NT2/D1 (cell line): ENCODE measurements around the gene RGS7.

Source experiments
- DNase-seq: peaks from one replicate; pipeline ENCODE4 v3.0.0-alpha.2; 2011; ENCODE audit warnings: low read depth, low spot score
- H3K27me3 ChIP-seq: 2 replicates; pipeline ENCODE4 v1.6.0; 2011; ENCODE audit warnings: mild to moderate bottlenecking; ENCODE audit not compliant: insufficient read length, insufficient read depth
- H3K36me3 ChIP-seq: 2 replicates; pipeline ENCODE4 v1.6.1; 2011; ENCODE audit warnings: mild to moderate bottlenecking, low read length, mixed read lengths; ENCODE audit not compliant: insufficient read depth, insufficient read length
- H3K4me1 ChIP-seq: 2 replicates; pipeline ENCODE4 v1.5.1; 2011; ENCODE audit not compliant: insufficient read depth, insufficient read length
- H3K4me3 ChIP-seq: 2 replicates; pipeline ENCODE4 v1.5.1; 2011; ENCODE audit warnings: low read depth; ENCODE audit not compliant: insufficient read length
- H3K9ac ChIP-seq: 2 replicates; pipeline ENCODE4 v1.6.0; 2011; ENCODE audit warnings: low read depth; ENCODE audit not compliant: insufficient read length
- H3K9me3 ChIP-seq: 2 replicates; pipeline ENCODE4 v1.5.1; 2011; ENCODE audit warnings: mild to moderate bottlenecking, low read length; ENCODE audit not compliant: insufficient read depth
- SUZ12 ChIP-seq: IDR thresholded peaks from 2 replicates; pipeline ENCODE4 v1.6.1; 2011; ENCODE audit not compliant: insufficient read length, insufficient read depth; ENCODE audit errors: extremely low read depth
- YY1 ChIP-seq: IDR thresholded peaks from 2 replicates; pipeline ENCODE4 v1.6.1; 2011; ENCODE audit not compliant: insufficient read length, insufficient read depth
- ZNF274 ChIP-seq: IDR thresholded peaks from 2 replicates; pipeline ENCODE4 v1.6.1; 2011; ENCODE audit warnings: mild to moderate bottlenecking, low read depth, low read length

RGS7 gene

DNA sequence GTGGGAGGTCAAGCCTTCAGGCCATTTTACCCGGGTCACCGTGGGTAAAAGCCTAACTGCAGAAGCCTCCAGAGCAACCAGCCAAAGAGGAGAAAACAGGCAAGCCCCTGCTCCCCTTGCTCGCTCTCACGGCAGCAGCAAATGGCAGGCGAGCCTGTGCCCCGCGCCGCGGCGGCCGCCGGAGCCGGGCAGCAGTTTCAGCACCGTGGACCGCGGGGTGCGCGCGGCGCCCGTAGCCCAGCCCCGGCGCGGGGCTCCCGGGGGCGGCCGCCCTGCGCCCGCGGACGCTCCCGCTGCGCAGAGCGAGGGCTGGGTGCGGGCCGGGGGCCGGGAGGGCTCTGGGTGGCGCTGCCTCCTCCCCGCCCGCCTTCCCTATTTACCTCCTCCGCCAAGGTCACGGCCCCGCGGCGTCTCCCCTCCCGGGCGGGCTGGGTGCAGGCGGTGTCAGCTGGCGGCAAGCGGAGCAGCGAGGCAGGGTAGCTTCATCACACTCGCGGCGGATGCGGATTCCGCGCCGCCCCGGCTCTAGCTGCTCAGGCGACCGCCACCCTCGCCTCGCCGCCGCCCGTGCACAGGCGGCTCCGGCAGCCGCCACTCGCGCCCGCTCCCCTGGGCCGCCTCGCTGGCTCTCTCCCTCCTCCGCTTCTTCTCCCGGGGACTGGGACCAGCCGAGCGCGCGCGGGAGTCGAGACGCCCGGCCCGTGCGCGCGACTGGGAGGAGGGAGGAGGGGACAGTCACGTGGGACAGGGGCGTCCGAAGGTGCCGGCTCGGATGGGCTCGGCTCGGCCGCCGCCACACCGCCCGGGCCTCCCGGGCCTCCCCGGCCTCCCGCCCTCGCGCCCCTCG is at the start of gene RGS7:
RGS7 (minus strand) TSS at position 687 of the 847 bp plus-strand sequence.
- no peaks in the 10 kb centered on the region for H3K36me3 ChIP-seq
- no peak for TF ChIP-seq ZNF274
- TF ChIP-seq SUZ12: no peak
- TF ChIP-seq YY1: no peak
- DNase-seq: peak; percentile 43
- H3K4me1 ChIP-seq: peaks cover 5% of the 10 kb centered on the region
- H3K9me3 ChIP-seq: no peaks in the 10 kb centered on the region
- H3K9ac ChIP-seq: peak within 1 kb of the TSS; percentile 79
- peak within 1 kb of the TSS; percentile 75 for H3K4me3 ChIP-seq
- peaks cover 38% of the 10 kb centered on the region for H3K27me3 ChIP-seq

GRCh38 chr1:241406421-241406820 is 49.4 kb upstream of the RGS7 start:
- H3K27me3 ChIP-seq: no peaks in the 10 kb centered on the region
- no peak overlapping the region for H3K9ac ChIP-seq
- H3K36me3 ChIP-seq: no peaks in the 10 kb centered on the region
- no peak overlapping the region for H3K4me3 ChIP-seq
- H3K4me1 ChIP-seq: no peaks in the 10 kb centered on the region
- no peak for TF ChIP-seq ZNF274
- no peak for TF ChIP-seq SUZ12
- TF ChIP-seq YY1: no peak
- DNase-seq: no peak
- H3K9me3 ChIP-seq: no peaks in the 10 kb centered on the region

DNA sequence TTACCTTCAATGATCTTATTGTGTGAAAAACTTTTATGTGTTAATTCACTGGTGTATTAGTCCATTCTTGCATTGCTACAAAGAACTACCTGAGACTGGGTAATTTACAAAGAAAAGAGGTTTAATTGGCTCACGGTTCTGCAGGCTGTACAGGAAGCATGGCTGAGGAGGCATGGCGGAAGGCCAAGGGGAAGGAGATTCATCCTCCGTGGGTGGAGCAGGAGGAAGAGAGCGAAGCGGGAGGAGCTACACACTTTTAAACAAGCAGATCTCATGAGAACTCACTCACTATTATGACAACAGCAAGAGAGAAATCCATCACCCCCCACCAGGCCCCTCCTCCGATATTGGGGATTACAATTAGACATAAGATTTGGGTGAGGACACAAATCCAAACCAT is 44.2 kb upstream of the RGS7 start:
- no peaks in the 10 kb centered on the region for H3K36me3 ChIP-seq
- H3K9ac ChIP-seq: no peak overlapping the region
- no peaks in the 10 kb centered on the region for H3K4me1 ChIP-seq
- H3K27me3 ChIP-seq: no peaks in the 10 kb centered on the region
- H3K4me3 ChIP-seq: no peak overlapping the region
- DNase-seq: no peak
- TF ChIP-seq ZNF274: no peak
- TF ChIP-seq SUZ12: no peak
- TF ChIP-seq YY1: no peak
- H3K9me3 ChIP-seq: no peaks in the 10 kb centered on the region

DNA sequence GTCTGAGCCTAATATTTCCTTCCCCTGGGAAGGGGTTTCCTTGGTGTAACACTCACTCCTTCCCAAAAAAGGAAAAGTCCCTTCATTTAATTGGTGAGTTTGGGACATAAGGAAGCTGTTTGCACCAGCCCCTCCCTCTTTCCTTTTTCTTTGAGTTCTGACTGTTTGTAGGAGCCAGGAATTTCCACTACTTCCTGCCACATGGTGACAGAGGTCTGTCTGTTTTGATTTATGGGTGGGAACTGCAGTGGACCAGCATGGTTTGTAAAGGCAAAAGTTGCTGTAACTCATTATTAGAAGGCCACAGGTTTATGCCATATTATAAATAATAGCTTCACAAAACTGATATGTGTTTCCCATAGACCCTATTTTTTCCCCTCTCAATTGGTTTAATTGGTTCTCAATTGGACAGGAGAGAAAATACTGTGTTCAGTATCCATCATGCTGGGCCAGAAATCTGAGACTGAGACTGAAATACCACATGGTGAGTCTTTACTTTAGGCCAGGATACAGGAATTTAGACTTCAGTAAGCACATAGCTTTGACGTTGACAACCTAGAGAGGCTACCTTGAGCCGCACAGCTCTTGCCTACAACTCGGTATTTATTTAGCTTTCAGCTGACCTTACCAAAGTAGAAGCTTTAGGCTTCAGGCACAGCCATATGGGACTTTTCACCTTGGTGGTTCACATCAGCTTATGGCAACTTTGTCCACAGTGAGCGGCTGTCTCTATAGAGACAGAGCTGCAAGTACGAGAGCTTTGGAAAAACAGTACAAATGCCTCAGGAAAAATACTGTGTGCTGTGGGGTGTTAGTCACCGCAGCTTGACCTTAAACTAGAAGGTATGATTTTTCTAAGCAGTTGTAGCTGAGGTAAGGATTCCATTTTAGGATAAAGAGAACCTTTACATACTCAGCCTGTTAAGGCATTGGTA is 40.0 kb upstream of the RGS7 start:
- no peaks in the 10 kb centered on the region for H3K27me3 ChIP-seq
- no peaks in the 10 kb centered on the region for H3K4me1 ChIP-seq
- H3K9ac ChIP-seq: no peak overlapping the region
- H3K36me3 ChIP-seq: no peaks in the 10 kb centered on the region
- DNase-seq: no peak
- H3K4me3 ChIP-seq: no peak overlapping the region
- H3K9me3 ChIP-seq: no peaks in the 10 kb centered on the region
- TF ChIP-seq ZNF274: no peak

DNA sequence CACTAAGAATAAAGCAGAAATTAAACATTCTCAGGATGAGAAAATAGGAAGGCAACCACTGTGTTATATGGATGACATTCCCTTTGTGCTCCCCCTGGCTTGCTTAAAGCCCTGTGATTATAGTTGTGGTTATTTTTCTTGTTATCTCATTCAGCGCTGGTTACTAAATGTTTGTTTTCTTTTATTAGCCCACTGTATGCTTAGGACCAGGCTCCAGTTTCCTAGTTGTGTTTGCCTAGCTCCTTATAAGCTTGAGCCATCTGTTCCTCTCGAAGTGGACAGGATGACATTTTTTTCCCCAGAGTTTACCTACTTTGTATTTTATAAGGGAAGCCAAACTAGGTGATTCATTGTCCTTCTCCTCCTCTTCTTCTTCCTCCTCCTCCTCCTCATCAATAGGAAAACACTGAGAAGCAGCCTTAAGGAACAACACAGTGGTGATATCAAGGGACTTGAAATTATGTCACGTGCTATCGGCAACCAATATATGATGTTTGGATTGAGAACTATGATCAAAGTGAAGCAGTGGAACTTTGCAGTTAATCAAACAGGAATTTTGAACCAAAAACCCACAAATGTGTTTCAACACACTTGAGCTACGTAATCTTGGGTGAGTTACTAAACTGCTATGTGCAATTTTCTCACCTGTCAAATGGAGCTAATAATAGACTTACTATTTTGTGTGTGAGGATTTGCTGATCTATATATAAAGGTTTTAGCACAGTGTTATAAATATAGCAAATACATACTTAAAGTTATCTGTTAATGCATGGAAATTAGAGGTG is 35.1 kb upstream of the RGS7 start:
- no peak overlapping the region for H3K9ac ChIP-seq
- no peak for TF ChIP-seq SUZ12
- no peaks in the 10 kb centered on the region for H3K27me3 ChIP-seq
- H3K9me3 ChIP-seq: no peaks in the 10 kb centered on the region
- no peak overlapping the region for H3K4me3 ChIP-seq
- DNase-seq: no peak
- H3K4me1 ChIP-seq: no peaks in the 10 kb centered on the region
- no peaks in the 10 kb centered on the region for H3K36me3 ChIP-seq

DNA sequence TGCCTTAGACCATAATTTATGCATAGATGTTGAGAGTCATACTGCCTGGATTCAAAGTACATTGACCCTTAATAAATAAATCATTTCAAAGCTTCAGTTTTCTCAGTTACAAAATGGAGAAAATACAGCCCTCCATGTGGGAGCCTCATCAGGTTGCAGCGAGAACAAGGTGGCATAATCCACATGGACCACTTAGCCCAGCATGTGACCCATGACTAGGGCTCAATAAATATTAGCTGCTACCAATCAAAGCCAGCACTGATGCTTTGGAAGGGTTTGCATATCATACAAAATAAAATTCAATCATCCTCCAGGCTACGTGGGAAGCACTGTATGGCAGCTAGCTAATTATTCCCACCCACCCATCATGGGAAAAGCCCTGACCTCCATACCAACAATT is 33.5 kb upstream of the RGS7 start:
- Histone ChIP-seq H3K9ac (no peak overlapping the region), H3K9me3 (no peaks in the 10 kb centered on the region), H3K27me3 (no peaks in the 10 kb centered on the region), H3K4me1 (no peaks in the 10 kb centered on the region), H3K36me3 (no peaks in the 10 kb centered on the region), H3K4me3 (no peak overlapping the region)
- DNase-seq: no peak
- no peak for TF ChIP-seq SUZ12
- TF ChIP-seq YY1: no peak
- TF ChIP-seq ZNF274: no peak

GRCh38 chr1:241389400-241389799 is 32.4 kb upstream of the RGS7 start:
- no peaks in the 10 kb centered on the region for H3K4me1 ChIP-seq
- DNase-seq: no peak
- no peak for TF ChIP-seq SUZ12
- no peak for TF ChIP-seq YY1
- no peaks in the 10 kb centered on the region for H3K36me3 ChIP-seq
- H3K9me3 ChIP-seq: no peaks in the 10 kb centered on the region
- no peak overlapping the region for H3K4me3 ChIP-seq
- H3K27me3 ChIP-seq: no peaks in the 10 kb centered on the region
- H3K9ac ChIP-seq: no peak overlapping the region
